Thoracic aorta endothelial cell (primary cell): ENCODE data around the gene MAPK8IP2. TPM values are rescaled to one million over a fixed set of nuclear protein-coding genes. Genes with fewer than 3 reads are reported as not detected.

Source experiments
- total RNA-seq: library from RNA; depleted of rRNA; stranded (reverse); fragments of >200 nt; gene quantifications from 2 replicates; pipeline ENCODE4 v1.2.3, GENCODE V29; 2012

Gene MAPK8IP2
- 0.13 and 0.14 TPM in 2 replicates for total RNA-seq

DNA sequence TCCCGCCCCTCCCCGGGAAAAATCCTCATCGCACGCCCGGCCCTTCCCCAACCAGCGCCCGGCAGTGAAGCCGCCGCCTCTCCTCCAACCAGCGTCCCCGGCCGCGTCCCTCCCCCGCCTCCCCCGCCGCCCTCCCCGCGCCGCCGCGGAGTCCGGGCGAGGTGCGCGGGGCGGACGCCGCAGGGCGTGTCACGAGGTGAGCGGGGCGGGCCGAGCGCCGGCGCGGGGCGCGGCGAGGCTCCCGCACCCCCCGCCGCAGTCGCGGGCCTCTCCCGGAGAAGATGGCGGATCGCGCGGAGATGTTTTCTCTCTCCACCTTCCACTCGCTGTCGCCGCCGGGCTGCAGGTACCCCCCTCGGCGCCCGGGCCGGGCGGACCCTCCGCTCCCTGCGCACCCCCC lies at the start of gene MAPK8IP2:
Gene MAPK8IP2, plus strand, starts transcription at position 256 of the 400 bp plus-strand sequence. Its CDS starts 26 bp downstream, at position 282.

DNA sequence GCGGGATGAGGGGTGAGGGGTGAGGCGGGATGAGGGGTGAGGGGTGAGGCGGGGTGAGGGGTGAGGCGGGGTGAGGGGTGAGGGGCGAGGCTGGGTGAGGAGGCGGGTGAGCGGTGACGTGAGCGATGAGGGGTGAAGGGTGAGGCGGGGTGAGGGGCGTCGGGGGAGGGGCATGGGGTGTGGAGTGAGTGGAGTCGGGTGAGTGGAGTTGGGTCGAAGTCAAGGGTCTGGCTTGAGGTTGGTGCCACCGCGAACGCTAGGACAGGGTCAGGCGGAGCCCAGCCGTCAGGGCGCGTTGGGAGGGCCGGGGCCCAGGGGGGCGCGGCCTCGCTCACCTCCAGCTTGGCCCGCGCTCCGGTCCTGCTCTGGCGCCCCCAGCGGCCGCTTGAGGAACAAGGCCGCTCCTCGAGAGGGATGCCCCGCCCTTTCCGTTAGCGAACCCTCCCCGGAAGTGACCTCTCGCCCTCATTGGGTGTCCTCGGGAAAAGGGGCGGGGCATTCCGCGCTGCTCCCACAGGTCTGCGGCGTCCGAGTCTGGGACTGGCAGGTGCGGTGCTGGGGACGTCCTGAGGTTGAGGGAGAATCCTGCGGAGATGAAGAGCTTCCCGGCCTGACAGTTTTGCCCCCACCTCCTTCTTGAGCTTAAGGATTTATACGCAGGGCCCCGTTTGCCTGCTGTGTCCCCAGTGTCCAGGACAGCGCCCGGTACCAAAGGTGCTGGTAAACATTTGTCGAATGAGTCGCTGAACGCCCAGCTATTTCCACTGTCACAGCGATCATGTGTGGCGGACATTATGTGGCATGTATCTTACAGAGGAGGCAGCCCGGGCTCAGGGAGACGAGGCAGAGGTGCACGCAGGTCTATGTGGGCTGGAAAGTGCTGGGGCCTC lies 37.8 kb upstream of the MAPK8IP2 start, which contains the start of gene SYCE3:
Gene SYCE3, minus strand, starts transcription at position 397 of the 890 bp plus-strand sequence. CDS start 6,514 bp downstream, outside the sequence.

DNA sequence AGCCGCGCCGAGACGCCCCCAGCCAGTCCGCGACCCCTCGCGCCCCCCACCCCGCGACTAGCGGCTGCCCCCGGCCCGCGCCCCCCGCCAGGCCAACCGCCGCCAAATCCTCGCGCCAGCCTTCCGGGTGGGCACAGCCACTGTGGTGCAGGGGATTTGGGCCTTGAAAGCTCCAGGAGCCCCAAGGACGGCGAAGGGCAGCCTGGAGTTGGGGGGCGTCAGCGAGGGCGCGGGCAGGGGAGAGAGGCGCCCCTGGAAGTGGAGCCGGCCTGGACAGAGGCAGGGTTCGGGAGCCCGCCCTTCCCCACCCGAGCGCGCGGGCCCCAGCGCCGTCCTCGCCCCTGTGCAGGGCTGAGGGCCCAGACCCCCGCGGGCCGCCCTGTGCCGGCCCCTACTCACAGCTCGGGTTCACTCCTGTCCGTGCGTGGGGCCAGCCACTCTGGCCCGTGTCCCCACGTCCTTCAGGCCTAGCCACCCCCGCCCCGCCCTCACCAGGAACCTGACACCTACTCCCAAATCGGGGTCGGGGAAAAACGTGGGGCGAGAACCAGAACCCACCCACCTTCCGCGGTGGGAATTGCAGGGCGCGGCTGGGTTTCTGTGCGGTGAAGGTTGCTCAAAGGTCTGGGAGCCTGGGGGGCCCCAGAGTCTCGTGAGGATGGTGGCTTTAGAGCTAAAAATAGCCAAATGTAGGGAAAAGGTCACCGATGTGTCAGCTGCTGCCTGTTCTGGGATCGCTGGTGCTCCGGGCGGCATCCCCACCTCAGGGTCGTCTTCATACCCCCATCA lies 22.4 kb upstream of the MAPK8IP2 start, which contains the start of gene CPT1B:
Gene CPT1B, minus strand, starts transcription at position 441 of the 789 bp plus-strand sequence. CDS start 512 bp downstream, outside the sequence.

DNA sequence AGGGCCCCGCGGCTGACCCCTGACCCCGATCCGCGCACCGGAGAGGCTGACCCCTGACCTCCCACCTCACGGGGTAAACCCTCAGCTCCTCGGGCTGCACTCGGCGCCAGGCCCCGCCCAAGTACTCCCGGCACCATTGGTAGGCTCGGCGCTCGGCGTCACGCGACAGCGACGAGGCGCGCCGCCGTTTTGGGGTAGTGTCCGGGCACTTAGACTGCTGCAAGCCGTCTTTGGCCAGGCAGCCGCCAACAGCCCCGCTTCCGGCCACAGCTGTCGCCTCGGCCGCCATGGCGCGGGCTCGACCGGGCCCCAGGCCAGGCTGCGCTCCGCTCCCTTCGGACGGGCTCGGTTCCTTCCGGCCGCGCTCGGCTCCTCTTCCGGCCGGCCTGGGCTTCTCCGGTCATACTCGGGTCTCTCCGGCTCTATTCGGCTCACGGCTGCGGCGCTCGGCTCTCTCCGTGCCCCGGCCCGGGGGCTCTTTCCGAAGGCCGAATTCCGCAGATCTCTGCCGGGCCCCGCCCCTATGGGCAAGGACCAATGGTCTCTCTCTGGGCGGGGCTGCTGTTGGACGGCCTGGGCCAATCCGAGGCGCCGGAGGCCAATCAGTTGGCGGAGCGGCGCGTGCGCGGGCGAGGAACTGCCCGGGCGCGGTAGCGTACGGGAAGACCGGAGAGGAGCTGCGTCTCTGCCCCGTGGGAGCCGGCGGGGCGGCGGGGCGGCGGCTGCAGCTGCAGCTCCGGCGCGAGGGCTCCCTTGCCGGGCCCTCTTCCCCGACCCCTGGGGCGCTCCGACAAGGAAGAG lies 17.9 kb upstream of the MAPK8IP2 start, which contains the start of gene CHKB:
Gene CHKB, minus strand, starts transcription at position 357 of the 801 bp plus-strand sequence. Its CDS starts 68 bp downstream, at position 289.

DNA sequence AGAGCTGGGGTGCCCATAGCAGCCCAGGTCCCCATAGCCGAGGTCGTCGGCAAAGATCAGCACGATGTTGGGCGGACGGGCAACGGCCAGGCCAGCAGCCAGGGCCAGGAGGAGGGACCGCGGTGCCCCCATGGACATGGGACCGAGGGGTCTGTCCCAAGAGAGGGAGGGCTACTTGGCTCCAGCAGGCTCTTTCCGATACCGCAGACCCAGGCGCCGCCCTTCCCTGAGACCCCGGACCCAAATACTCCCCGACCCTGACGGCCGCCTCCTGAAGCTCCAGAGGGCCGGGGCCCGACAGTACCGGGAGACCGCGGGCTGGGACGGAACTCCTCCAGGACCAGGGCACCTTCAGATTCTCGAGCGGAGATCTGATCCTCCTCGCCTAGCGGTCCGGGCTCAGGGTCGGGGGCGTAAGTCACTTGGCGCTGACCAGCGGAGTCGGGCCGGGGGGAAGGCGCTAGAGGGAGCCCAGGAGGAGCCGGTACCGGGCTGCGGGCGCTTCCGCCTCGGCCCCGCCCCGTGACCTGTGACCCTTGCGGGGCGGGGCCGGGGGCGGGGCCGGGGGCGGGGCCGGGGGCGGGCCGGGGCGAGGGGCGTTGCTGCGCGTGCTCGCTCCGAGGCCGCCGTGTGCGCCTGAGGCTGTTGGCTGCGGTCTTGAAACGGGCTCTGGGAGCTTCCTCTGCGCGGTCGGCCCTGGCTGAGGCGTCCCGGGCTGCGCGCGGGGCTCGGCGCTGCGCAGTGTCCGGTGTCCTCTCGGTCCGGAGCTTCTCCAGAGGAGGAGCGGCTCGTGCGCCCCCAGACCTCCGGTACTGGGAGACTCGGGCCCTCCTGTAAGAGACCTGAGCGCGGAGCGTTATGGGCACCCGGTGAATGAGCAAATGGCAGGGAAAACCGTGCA lies 27.3 kb downstream of the MAPK8IP2 start, which contains the start of gene ARSA:
Gene ARSA, minus strand, starts transcription at position 511 of the 901 bp plus-strand sequence. Its CDS starts 373 bp downstream, at position 138.

Other genes starting within 250 kb of the MAPK8IP2 start
- gene SBF1, start 125.8 kb upstream of the MAPK8IP2 start, total RNA-seq: 47.6 and 55.6 TPM in 2 replicates
- 0.36 and 0.40 TPM in 2 replicates for gene ADM2, start 119.2 kb upstream of the MAPK8IP2 start, total RNA-seq
- gene MIOX, start 113.9 kb upstream of the MAPK8IP2 start, total RNA-seq: not detected in 2 replicates
- 31.5 and 40.1 TPM in 2 replicates for gene LMF2, start 93.1 kb upstream of the MAPK8IP2 start, total RNA-seq
- gene NCAPH2, start 92.6 kb upstream of the MAPK8IP2 start, total RNA-seq: 33.2 and 40.8 TPM in 2 replicates
- gene SCO2, start 75.2 kb upstream of the MAPK8IP2 start, total RNA-seq: 2.0 and 2.4 TPM in 2 replicates
- gene TYMP, start 70.8 kb upstream of the MAPK8IP2 start, total RNA-seq: 4.4 and 6.0 TPM in 2 replicates
- gene KLHDC7B, start 54.9 kb upstream of the MAPK8IP2 start, total RNA-seq: not detected in 2 replicates
- not detected in 2 replicates for gene SYCE3, start 37.9 kb upstream of the MAPK8IP2 start, total RNA-seq
- 1.6 and 2.1 TPM in 2 replicates for gene CPT1B, start 22.4 kb upstream of the MAPK8IP2 start, total RNA-seq
- 21.1 and 30.4 TPM in 2 replicates for gene CHKB, start 17.9 kb upstream of the MAPK8IP2 start, total RNA-seq
- gene ARSA, start 27.4 kb downstream of the MAPK8IP2 start, total RNA-seq: 14.8 and 18.7 TPM in 2 replicates
- 36.4 and 54.3 TPM in 2 replicates for gene SHANK3, start 72.0 kb downstream of the MAPK8IP2 start, total RNA-seq
- 0.80 and 0.93 TPM in 2 replicates for gene ACR, start 137.4 kb downstream of the MAPK8IP2 start, total RNA-seq
- 10.6 and 12.2 TPM in 2 replicates for gene RABL2B, start 182.8 kb downstream of the MAPK8IP2 start, total RNA-seq